SKM-1 (cell line): ENCODE measurements around the gene ACAD8.

Source experiments
- DNase-seq: peaks from one replicate; lab custom pipeline; 2025; ENCODE audit not compliant: unreplicated experiment; lab: John Stamatoyannopoulos, UW

The ACAD8 gene

GRCh38 chr11:134289167-134289566 lies 35.8 kb downstream of the ACAD8 start:
- DNase-seq: no peak

- DNase-seq: no peak
Observed at GRCh38 chr11:134289789-134290188, 36.4 kb downstream of the ACAD8 start.

- no peak for DNase-seq
Observed at GRCh38 chr11:134290646-134291045, 37.3 kb downstream of the ACAD8 start.

GRCh38 chr11:134291196-134291595 lies 37.8 kb downstream of the ACAD8 start:
- DNase-seq: no peak

GRCh38 chr11:134292661-134293060 lies 39.3 kb downstream of the ACAD8 start:
- no peak for DNase-seq

GRCh38 chr11:134293119-134294113 lies 40.0 kb downstream of the ACAD8 start:
- DNase-seq: no peak

GRCh38 chr11:134294664-134295063 lies 41.3 kb downstream of the ACAD8 start:
- DNase-seq: no peak

GRCh38 chr11:134312223-134312622 lies 58.9 kb downstream of the ACAD8 start:
- DNase-seq: no peak

GRCh38 chr11:134312807-134313206 lies 59.4 kb downstream of the ACAD8 start:
- DNase-seq: no peak

- DNase-seq: no peak
Observed at GRCh38 chr11:134313379-134313778, 60.0 kb downstream of the ACAD8 start.

- DNase-seq: no peak
Observed at GRCh38 chr11:134313821-134314607, 60.6 kb downstream of the ACAD8 start.
